ENCODE results near the gene LMO4.

The LMO4 gene

DNA sequence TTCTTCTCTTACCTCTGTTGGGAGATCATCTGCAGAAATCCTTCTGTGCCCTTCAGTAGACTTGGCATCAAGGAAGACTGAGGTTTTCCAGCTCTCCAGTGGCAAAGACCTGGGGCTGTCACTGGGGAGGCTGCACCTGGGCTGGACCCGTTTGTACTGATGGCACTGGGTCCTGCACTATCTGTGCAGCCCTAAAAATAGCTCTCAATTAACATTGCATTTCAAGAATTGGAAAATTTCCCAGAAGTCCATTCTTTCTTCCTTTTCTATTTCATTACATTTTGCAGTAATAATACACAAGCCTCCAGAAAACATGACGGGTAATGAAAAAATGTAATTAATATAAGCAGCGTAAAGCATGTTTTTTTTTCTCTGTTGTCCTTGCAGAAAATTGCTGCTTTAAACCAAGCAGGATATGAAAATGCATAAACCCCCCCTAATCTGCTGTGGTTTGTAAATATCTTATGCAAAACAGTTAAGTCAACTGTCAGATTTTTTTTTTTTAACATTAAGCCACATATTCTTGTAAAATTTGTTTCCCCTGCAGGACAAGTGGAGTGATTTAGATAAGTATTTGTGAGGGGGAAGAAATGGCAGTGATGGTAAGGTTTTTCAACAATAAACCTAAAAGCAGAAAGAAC is 64.9 kb downstream of the LMO4 start:
- no peak for DNase-seq (ENCODE audit: low spot score)
- no peak overlapping the region for H3K27ac ChIP-seq
- no peak overlapping the region for H3K4me3 ChIP-seq
- no peak for TF ChIP-seq CTCF (IDR thresholded peaks at IDR 0.05)

- no peak for TF ChIP-seq CTCF (IDR thresholded peaks at IDR 0.05)
- Histone ChIP-seq H3K4me3 (no peak overlapping the region), H3K27ac (no peak overlapping the region)
- DNase-seq (ENCODE audit: low spot score), result no peak
These were observed 65.8 kb downstream of the LMO4 start for GRCh38 chr1:87394513-87394912.

- no peak overlapping the region for H3K27ac ChIP-seq
- no peak for TF ChIP-seq CTCF (IDR thresholded peaks at IDR 0.05)
- no peak overlapping the region for H3K4me3 ChIP-seq
- no peak for DNase-seq (ENCODE audit: low spot score)
These were observed 66.3 kb downstream of the LMO4 start for GRCh38 chr1:87394982-87395381.
